ENCODE data around the gene TARS2.

The TARS2 gene

DNA sequence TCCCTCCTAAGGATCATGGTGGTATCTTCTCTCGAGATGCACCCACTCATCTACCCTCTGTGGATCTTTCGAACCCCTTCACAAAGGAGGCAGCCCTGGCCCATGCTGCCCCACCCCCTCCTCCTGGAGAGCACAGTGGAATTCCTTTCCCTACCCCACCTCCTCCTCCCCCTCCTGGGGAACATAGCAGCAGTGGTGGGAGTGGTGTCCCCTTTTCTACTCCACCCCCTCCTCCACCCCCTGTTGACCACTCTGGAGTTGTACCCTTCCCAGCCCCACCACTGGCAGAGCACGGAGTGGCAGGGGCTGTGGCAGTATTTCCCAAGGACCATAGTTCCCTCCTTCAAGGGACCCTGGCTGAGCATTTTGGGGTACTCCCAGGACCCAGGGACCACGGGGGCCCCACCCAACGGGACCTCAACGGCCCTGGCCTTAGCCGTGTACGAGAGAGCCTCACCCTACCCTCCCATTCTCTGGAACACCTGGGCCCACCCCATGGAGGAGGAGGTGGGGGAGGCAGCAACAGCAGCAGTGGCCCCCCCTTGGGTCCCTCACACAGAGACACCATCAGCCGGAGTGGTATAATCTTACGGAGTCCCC, 14.5 kb upstream of the TARS2 start:
- DNase-seq (ENCODE audit: extremely low read depth, low read depth), result no peak
- TF ChIP-seq, protein P1, sequence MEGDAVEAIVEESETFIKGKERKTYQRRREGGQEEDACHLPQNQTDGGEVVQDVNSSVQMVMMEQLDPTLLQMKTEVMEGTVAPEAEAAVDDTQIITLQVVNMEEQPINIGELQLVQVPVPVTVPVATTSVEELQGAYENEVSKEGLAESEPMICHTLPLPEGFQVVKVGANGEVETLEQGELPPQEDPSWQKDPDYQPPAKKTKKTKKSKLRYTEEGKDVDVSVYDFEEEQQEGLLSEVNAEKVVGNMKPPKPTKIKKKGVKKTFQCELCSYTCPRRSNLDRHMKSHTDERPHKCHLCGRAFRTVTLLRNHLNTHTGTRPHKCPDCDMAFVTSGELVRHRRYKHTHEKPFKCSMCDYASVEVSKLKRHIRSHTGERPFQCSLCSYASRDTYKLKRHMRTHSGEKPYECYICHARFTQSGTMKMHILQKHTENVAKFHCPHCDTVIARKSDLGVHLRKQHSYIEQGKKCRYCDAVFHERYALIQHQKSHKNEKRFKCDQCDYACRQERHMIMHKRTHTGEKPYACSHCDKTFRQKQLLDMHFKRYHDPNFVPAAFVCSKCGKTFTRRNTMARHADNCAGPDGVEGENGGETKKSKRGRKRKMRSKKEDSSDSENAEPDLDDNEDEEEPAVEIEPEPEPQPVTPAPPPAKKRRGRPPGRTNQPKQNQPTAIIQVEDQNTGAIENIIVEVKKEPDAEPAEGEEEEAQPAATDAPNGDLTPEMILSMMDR (IDR thresholded peaks at IDR 0.05; ENCODE audit: low read depth, low read length), result no peak

DNA sequence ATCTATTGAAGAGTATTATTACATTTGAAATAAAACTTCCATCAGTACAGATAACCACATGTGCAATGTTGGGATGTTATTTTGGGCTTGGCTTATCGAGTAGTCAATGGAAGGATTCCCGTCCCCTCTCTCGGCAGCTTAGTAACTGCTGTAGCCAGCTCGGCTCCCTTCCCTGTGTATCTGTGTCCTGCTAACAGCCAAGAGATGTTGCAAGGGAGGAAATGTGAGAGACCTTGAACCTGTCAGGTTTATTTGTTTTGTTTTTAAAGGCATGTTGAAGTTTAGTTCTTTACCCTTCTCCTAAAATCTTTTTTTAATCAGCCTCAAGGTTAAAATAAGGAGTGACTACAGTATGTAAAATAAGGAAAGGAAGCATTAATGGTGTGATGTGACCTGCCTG, 13.6 kb upstream of the TARS2 start:
- TF ChIP-seq, protein P1 (IDR thresholded peaks at IDR 0.05; ENCODE audit: low read depth, low read length), result no peak
- no peak for DNase-seq (ENCODE audit: extremely low read depth, low read depth)

DNA sequence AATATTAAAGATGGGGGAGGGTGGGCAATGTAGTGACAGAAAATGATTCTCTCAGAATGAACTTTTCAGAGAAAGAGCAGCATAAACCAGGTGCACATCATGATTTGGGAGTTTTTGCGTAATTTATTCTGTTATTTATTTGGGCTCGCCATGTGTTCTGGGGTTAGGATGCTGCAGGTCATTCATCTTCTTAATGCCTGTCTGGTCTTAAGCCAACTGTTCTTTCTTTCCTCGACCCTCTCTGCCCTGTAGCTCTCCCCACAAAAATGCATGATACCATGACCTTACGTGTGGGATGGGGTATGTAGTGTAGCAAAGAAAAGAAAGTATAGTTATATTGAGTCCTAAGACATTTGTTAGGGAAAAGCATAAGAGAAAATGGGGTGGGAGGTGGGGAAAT, 12.3 kb upstream of the TARS2 start:
- TF ChIP-seq, protein P1 (IDR thresholded peaks at IDR 0.05; ENCODE audit: low read depth, low read length), result no peak
- no peak for DNase-seq (ENCODE audit: extremely low read depth, low read depth)

DNA sequence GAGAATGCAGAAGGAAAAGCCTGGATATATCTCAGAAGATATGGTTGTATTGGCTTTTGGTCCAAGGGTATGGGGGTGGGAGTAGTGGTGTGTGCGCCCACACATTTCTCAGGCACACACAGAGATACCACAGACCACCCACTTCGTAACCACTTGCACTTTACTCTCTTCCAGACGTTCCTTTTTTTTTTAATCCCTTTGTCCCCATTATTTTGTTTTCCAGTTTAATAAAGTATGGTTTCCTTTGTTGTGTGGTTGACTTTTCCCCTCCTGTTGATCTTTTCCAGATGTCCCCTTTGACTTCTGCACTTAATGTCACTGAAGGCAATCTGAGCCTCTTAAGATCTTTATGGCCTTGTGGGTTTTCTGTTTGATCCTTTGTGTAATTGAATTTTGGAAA, 10.5 kb upstream of the TARS2 start:
- DNase-seq (ENCODE audit: extremely low read depth, low read depth), result no peak
- TF ChIP-seq, protein P1 (IDR thresholded peaks at IDR 0.05; ENCODE audit: low read depth, low read length), result no peak

DNA sequence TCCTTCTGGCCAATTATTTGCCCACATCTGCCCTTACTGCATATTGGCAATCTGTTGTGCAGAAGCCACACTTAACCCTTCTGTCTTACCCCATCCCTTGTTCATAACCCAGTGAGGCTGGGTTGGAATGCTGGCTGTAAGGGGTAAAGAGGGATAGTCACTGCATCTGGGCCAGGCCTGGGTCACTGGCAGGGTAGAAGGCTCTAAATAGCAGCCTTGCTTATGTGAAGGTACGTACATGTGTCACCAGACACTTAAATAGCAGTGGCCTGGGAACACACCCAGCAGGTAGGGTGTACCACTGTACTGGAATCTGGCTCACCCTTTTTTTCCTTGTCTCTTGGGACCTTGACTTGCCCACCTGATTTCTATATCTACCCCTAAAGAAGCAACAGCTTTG, 9.9 kb upstream of the TARS2 start:
- TF ChIP-seq, protein P1 (IDR thresholded peaks at IDR 0.05; ENCODE audit: low read depth, low read length), result no peak

DNA sequence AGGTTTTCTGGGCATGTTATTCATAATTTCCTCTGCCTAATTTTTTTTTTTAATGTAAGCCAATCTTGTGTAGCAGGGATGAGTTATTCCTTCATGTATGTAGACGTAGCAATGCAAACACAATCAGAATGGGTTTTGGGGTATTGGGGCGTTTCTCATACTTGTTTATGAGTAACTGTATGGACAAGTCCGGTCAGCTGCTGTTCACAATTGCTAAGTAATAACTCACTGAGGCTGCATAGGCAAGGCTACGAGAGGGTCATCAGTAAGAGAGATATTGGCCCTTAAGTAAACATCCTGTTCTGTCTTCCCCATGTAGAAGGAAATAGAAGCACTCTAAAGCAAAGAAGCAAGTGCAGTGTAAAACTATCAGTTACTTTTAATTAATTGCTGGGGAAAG, 9.5 kb upstream of the TARS2 start:
- TF ChIP-seq, protein P1 (IDR thresholded peaks at IDR 0.05; ENCODE audit: low read depth, low read length), result no peak
- DNase-seq (ENCODE audit: extremely low read depth, low read depth), result no peak

More for the DNA sequence above, 9.9 kb upstream of the TARS2 start:
- DNase-seq (ENCODE audit: extremely low read depth, low read depth), result no peak

DNA sequence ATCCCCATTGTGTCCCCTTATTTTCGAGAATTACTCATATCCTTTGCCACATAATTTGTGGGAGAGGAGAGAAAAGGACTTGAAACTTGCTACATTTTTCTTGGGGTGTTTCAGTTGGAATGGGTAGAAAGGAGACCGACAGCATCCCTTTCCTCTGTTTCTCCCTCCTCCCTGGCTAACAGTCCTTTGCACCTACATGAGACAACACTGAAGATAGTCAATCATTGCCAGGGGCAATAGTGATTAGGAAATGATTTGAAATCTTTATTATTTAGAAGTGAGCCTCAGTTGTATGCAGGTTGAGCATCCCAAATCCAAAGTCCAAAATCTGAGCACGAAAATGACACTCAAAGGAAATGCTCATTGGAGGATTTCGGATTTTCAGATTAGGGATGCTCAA, 7.8 kb upstream of the TARS2 start:
- TF ChIP-seq, protein P1 (IDR thresholded peaks at IDR 0.05; ENCODE audit: low read depth, low read length), result no peak
- DNase-seq (ENCODE audit: extremely low read depth, low read depth), result no peak
